Neuron (in vitro differentiated cells): ENCODE measurements around the gene IL6R.
"Not testable (repeated sequence)": the region's sequence is repeated elsewhere in the genome, so short reads cannot be mapped to it uniquely, and the experiment has no call there.

Experiments
- H2AFZ ChIP-seq: one replicate; pipeline ENCODE4 v1.6.1; 2013; ENCODE audit warnings: low read depth, mild to moderate bottlenecking, inconsistent platforms, low read length, moderate library complexity
- H3K27me3 ChIP-seq: one replicate; pipeline ENCODE4 v1.6.1; 2013; ENCODE audit warnings: low read length; ENCODE audit not compliant: insufficient read depth
- H3K36me3 ChIP-seq: one replicate; pipeline ENCODE4 v1.6.1; 2013; ENCODE audit warnings: low read length; ENCODE audit not compliant: insufficient read depth
- H3K4me1 ChIP-seq: one replicate; pipeline ENCODE4 v1.6.1; 2013; ENCODE audit warnings: low read length; ENCODE audit not compliant: insufficient read depth
- H3K4me3 ChIP-seq: 2 replicates; pipeline ENCODE4 v1.5.1; 2013; ENCODE audit warnings: mild to moderate bottlenecking, low read length, moderate library complexity
- H3K9me3 ChIP-seq: one replicate; pipeline ENCODE4 v1.6.1; 2013; ENCODE audit warnings: low read length

The IL6R gene

DNA sequence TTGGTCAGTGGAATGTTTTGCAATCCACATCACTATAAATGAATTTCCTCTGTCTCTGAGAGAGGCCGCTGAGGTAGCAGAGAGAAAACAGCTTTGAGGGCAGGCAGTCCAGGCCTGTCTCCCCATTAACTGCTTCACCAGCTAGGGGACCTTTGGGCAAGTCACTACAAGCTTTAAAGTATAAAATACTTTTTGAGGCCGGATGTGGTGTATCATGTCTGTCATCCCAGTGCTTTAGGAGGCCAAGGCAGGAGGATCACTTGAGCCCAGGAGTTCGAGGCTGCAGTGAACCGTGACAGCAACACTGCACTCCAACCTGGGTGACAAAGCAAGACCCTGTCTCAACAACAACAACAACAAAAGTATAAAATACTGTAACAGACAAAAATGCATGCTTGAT lies 6.4 kb downstream of the IL6R start:
- Histone ChIP-seq H3K4me1 (peaks cover under 1% of the 10 kb centered on the region), H3K4me3 (no peak overlapping the region), H2AFZ (no peak overlapping the region), H3K27me3 (peaks cover 38% of the 10 kb centered on the region), H3K9me3 (no peaks in the 10 kb centered on the region), H3K36me3 (no peaks in the 10 kb centered on the region)

DNA sequence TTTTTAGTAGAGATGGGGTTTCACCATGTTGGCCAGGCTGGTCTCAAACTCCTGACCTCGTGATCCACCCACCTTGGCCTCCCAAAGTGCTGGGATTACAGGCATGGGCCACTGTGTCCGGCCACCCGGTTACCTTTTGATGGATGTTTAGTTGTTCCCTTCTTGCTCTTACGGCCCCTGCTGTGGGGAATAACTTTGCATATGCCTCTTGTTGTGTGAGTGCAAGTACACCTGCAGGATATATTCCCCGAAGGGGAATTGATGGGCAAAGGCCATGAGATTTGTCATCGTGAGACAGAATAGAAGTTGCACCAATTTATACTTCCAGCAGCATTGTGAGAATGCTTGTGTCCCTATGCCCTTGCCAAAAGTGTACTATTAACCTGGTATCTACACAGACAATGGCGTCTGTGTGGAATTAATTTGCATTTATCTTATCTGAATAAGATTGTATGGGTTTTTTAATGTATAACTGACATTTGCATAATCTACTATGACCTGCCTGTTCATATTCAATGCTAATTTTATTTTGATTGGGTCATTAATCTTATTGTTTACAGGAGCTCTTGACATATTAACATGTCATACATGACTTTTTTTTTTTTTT lies 8.1 kb downstream of the IL6R start:
- no peaks in the 10 kb centered on the region for H3K4me1 ChIP-seq
- no peak overlapping the region for H3K4me3 ChIP-seq
- H3K36me3 ChIP-seq, result no peaks in the 10 kb centered on the region
- no peaks in the 10 kb centered on the region for H3K9me3 ChIP-seq
- H2AFZ ChIP-seq, result no peak overlapping the region
- H3K27me3 ChIP-seq, result peaks cover 20% of the 10 kb centered on the region

DNA sequence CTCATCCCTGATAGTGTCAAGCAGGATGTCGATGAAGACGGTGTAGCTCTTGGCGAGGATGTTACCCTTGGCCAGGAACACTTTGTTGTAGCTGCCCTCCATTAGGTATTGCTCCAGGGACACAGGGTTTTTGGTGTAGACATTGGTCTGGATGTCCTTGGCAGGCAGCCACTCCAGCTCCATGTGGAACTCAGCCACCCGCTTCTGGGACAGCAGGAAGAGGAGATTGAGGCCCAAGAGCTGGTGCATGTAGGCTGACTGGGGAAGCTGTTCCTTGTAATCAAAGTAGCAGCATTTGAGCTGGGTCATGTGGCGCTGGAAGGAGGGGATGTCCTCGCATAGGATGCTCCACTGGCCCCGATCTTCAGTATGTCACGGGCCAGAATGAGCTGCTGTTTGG lies 9.5 kb downstream of the IL6R start:
- Histone ChIP-seq H3K36me3 (no peaks in the 10 kb centered on the region), H3K27me3 (peaks cover 14% of the 10 kb centered on the region), H3K4me1 (no peaks in the 10 kb centered on the region), H3K9me3 (no peaks in the 10 kb centered on the region), H2AFZ (no peak overlapping the region), H3K4me3 (no peak overlapping the region)

DNA sequence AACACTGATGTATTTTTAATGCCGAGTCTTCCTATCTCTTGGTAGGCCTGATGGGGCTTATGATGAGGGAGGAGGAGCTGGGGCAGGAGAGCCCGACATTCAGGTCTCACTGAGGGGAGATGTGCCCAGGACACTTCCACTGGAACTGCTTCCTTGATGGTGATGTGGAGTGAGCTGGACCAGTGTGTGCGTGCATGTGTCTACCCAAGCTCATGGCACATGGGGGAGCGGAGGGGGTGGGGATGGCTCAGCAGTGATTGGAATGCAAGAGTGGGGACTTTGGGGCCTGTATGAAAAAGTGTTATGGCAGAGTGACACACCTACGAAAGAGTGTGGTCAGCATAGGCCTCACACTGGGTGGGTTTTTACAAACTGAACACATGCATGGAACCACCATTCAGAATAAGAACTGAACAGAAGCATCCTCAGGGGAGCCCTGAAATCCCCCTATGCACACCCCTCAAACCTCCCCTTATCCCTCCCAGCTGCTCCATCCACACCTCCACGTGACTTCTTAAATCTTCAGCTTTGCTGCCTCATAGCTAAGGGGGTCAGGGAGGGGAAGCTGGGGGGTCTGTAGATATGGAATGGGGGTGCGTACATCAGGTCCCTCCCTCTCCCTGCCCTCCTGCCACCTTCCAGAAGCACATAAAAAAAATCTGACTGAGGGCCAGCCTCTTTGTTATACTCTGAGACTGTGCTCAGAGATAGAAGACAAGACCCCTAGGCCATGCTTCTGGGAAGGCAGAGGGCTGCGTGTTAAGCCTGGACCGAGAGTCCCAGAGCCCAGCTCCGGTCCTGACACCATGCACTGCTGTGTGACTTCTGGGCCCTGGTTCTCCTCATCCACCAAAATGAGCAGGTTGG lies 11.6 kb downstream of the IL6R start:
- Histone ChIP-seq H3K4me3 (no peak overlapping the region), H3K4me1 (no peaks in the 10 kb centered on the region), H3K27me3 (no peaks in the 10 kb centered on the region)

DNA sequence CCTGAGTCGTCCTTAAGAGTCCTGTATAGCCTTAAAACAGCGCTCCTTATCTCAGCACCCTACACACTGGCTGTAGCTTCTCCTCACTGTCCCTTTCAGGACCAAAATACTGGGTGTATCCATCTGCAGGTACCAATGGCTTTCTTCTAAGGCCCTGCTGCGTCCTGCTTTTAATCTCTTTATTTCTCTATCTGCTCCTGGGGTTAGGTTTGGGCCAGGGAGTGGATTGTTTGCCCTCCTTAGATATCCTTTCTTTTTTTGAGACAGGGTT lies 12.1 kb downstream of the IL6R start:
- H3K4me1 ChIP-seq, result no peaks in the 10 kb centered on the region
- H3K9me3 ChIP-seq, result no peaks in the 10 kb centered on the region
- H2AFZ ChIP-seq, result no peak overlapping the region
- no peaks in the 10 kb centered on the region for H3K27me3 ChIP-seq
- no peak overlapping the region for H3K4me3 ChIP-seq
- no peaks in the 10 kb centered on the region for H3K36me3 ChIP-seq

More for the DNA sequence above, 11.6 kb downstream of the IL6R start:
- H3K9me3 ChIP-seq, result no peaks in the 10 kb centered on the region
- H2AFZ ChIP-seq, result no peak overlapping the region
- no peaks in the 10 kb centered on the region for H3K36me3 ChIP-seq

DNA sequence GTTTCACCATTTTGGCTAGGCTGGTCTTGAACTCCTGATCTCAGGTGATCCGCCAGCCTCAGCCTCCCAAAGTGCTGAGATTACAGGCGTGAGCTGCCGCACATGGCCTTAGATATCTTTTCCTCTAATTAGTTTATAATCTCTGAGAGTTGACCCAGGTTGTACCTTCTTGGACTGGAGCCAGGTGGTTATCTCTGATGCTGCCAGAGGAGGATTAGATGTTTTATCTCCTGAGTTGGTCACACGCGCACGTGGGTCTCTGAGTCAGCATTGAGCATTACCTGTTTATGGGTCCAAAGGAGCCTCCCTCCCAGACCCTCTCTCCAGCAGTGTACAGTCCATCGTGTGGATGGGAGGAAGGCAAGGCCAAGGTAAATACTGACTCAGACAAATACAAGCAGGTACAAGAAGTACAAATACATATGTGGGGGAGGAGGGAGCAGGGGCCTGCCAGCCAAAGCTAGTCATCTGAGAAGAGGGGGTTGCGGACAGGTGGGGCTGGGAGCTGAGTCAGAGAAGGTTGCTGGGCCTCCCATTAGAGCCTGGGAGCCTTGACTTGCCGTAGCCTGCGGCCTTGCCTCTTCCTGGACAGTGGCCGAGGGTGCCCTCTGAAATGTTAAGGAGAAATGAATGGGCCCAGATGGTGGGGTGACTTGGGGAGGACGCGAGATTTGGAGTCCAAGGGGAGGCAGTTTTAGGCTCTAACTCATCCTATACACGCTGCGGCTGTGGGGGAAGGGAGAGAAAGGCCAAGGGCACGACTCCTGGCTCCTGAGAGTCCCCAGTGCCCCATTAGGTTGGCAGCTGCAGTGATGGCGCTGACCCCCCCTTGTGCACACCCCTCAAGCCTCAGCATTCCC lies 13.1 kb downstream of the IL6R start:
- H2AFZ ChIP-seq, result no peak overlapping the region
- H3K4me3 ChIP-seq, result no peak overlapping the region
- no peaks in the 10 kb centered on the region for H3K36me3 ChIP-seq
- peaks cover 6% of the 10 kb centered on the region for H3K4me1 ChIP-seq
- no peaks in the 10 kb centered on the region for H3K9me3 ChIP-seq
- H3K27me3 ChIP-seq, result no peaks in the 10 kb centered on the region

DNA sequence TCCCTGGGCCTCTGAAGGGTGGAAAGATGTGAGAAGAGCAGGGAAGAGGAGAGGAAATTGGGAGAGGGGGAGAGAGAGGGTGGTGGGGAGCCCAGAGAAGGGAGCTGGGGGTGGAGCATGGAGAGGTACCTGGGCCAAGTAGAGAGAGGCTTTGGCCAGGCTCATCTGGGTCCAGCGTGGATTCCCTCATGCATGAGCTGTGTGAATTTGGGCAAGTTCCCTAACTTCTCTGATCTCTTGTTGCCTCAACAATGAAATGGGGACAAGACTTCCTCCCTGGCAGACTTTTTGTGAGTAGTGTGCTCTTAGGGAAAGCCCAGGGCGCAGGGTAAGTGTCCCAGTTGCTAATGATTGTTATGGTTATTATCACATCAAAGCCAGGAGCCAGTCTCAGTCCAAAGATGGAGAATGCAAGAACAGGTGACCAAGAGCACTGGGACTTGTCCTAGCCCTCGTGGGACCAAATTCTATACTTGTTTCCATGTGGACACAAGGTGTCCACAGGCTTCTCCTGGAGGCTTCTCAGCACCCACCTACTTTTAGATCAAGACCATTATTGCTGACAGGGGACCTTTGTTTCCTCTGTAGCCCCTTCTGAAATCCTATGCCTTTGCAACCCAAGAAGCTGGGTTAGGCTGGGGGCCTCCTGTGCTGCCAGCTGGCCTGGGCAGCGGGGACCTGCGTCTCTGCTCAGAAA lies 13.9 kb downstream of the IL6R start:
- no peaks in the 10 kb centered on the region for H3K36me3 ChIP-seq
- no peaks in the 10 kb centered on the region for H3K27me3 ChIP-seq
- H3K4me1 ChIP-seq, result peaks cover 14% of the 10 kb centered on the region
- no peak overlapping the region for H2AFZ ChIP-seq
- no peak overlapping the region for H3K4me3 ChIP-seq
- H3K9me3 ChIP-seq, result no peaks in the 10 kb centered on the region

DNA sequence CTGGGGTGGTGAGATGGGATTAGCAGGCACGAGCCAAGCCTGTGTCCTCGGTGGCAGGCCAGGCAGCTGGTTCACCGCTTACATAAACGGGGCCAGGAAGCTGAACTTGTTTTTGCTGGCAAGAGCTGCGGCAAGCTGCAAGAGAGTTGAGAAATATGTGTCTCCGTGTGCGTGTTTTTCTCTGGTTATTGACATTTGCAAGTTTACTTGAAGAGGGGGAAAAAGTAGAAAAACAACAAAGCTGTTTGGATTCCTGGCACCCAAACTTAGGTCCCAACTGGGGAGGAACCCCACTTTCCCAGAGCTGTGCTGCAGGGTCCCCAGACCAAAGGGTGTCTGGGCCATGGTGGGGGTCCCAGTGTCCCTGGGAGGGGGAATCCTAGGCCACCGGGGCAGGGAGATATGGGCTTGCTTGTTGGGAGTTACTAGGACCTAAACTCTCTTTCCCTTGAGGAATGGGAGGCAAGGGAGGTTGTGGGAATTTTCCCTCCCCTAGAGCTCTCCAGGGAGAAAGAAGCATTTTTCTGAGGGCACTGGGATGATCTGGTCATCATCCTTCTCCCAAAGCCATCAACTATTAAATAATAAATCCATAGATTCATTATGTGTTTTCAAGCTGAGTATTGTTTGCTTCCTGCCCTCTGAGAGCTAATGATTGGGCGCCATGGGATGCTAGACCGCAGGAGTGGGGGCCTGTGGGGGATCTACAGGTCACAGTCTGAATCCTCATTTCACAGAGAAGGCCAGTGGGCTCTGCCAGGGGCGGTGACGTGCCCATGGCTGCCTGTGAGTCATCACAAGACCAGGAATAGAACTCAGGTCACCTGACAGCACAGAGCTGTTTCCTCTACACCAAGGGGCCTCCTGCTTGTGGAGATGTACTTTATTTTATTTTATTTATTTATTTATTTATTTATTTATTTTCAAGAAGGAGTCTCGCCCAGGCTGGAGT lies 14.8 kb downstream of the IL6R start:
- Histone ChIP-seq H3K4me3 (no peak overlapping the region), H3K9me3 (no peaks in the 10 kb centered on the region), H3K27me3 (no peaks in the 10 kb centered on the region), H2AFZ (no peak overlapping the region), H3K36me3 (no peaks in the 10 kb centered on the region), H3K4me1 (peaks cover 16% of the 10 kb centered on the region)

DNA sequence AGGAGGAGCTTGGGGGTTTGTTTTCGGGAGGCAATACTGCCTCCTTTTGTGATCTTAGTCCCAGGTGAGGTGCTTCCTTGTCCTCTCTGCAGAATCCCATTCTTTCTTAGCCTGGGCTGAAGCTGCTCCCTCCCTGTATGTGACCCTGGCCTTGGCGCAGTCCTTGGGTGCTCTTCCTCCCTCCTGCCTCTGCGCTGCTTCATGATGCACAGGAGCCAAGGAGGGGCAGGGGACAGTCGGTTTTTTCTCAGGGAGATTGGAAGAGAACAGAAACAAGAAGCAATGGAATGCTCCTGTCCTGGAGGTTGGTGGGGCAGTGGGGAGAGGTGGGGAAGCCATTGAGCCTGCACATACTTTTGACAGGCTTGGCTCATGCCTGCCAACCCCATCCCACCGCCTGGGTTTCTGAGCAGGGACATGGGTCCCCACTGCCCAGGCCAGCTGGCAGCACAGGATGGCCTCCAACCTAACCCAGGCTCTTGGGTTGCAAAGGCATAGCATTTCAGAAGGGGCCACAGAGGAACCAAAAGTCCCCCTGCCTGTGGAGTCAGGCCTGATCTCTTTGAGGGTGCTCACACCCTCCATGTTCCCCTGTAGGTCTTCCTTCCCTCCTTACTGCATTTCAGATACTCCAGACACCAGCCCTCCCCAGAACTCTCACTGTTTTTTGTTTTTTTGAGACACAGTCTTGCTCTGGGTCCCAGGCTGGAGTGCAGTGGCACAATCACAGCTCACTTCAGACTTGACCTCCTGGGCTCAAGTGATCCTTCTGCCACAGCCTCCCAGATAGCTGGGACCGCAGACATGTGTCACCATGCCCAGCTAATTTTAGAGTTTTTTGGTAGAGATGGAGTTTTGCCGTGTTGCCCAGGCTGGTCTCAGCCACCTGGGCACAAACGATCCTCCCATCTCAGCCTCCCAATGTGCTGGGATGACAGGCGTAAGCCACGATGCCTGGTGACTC lies 16.1 kb downstream of the IL6R start:
- H3K27me3 ChIP-seq, result no peaks in the 10 kb centered on the region
- no peak overlapping the region for H3K4me3 ChIP-seq
- H3K9me3 ChIP-seq, result no peaks in the 10 kb centered on the region
- H3K4me1 ChIP-seq, result peaks cover 16% of the 10 kb centered on the region
- no peak overlapping the region for H2AFZ ChIP-seq
- no peaks in the 10 kb centered on the region for H3K36me3 ChIP-seq

DNA sequence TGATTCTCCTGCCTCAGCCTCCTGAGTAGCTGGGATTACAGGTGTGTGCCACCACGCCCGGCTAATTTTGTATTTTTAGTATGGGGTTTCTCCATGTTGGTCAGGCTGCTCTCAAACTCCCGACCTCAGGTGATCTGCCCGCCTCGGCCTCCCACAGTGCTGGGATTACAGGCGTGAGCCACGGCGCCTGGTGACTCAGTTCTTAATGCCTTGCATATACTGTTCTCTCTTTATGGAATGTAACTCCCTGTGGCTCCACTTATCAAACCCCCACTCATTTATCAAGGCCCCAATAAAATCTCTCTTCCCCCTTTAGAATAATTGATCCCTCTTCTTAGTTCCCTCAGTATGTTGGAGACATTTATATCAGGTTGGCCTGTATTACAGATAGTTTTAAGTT lies 16.9 kb downstream of the IL6R start:
- peaks cover 16% of the 10 kb centered on the region for H3K4me1 ChIP-seq
- H3K9me3 ChIP-seq, H3K36me3 ChIP-seq, H2AFZ ChIP-seq, H3K27me3 ChIP-seq, H3K4me3 ChIP-seq: not testable (repeated sequence)

DNA sequence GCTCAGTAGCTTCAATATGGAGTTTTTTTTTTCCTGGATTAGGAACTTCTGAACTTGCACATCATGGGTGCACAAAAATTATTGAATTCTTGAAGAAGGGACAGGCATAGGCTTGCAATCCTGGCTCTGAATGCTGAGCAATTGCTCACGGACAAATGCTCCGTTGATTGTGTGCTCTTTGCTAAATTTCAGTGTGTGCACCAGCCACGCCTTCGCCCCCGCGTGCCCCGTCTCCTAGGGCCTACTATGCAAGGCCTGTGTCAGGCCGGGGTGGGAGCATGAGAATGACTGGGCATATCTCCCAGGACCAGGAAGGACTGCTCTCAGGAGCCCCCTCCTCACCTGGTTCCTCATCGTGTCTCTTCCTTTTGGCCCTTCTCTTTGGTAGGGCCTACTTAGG lies 17.4 kb downstream of the IL6R start:
- H3K4me3 ChIP-seq, result no peak overlapping the region
- peaks cover 16% of the 10 kb centered on the region for H3K4me1 ChIP-seq
- H3K36me3 ChIP-seq, result no peaks in the 10 kb centered on the region

More for the DNA sequence above, 17.4 kb downstream of the IL6R start:
- Histone ChIP-seq H2AFZ (no peak overlapping the region), H3K9me3 (no peaks in the 10 kb centered on the region), H3K27me3 (no peaks in the 10 kb centered on the region)
